HG02938 (cell line): Measurements from ENCODE around the gene DIAPH3.
"Not testable (repeated sequence)": the region's sequence is repeated elsewhere in the genome, so short reads cannot be mapped to it uniquely, and the experiment has no call there.

ENCODE experiments used
- ATAC-seq: cut with Tn5 transposase; IDR thresholded peaks from one replicate; pipeline ENCODE4 v1.9.1; 2021; ENCODE audit warnings: mild to moderate bottlenecking, moderate library complexity; ENCODE audit not compliant: unreplicated experiment

Gene DIAPH3, protein sequence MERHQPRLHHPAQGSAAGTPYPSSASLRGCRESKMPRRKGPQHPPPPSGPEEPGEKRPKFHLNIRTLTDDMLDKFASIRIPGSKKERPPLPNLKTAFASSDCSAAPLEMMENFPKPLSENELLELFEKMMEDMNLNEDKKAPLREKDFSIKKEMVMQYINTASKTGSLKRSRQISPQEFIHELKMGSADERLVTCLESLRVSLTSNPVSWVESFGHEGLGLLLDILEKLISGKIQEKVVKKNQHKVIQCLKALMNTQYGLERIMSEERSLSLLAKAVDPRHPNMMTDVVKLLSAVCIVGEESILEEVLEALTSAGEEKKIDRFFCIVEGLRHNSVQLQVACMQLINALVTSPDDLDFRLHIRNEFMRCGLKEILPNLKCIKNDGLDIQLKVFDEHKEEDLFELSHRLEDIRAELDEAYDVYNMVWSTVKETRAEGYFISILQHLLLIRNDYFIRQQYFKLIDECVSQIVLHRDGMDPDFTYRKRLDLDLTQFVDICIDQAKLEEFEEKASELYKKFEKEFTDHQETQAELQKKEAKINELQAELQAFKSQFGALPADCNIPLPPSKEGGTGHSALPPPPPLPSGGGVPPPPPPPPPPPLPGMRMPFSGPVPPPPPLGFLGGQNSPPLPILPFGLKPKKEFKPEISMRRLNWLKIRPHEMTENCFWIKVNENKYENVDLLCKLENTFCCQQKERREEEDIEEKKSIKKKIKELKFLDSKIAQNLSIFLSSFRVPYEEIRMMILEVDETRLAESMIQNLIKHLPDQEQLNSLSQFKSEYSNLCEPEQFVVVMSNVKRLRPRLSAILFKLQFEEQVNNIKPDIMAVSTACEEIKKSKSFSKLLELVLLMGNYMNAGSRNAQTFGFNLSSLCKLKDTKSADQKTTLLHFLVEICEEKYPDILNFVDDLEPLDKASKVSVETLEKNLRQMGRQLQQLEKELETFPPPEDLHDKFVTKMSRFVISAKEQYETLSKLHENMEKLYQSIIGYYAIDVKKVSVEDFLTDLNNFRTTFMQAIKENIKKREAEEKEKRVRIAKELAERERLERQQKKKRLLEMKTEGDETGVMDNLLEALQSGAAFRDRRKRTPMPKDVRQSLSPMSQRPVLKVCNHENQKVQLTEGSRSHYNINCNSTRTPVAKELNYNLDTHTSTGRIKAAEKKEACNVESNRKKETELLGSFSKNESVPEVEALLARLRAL

DNA sequence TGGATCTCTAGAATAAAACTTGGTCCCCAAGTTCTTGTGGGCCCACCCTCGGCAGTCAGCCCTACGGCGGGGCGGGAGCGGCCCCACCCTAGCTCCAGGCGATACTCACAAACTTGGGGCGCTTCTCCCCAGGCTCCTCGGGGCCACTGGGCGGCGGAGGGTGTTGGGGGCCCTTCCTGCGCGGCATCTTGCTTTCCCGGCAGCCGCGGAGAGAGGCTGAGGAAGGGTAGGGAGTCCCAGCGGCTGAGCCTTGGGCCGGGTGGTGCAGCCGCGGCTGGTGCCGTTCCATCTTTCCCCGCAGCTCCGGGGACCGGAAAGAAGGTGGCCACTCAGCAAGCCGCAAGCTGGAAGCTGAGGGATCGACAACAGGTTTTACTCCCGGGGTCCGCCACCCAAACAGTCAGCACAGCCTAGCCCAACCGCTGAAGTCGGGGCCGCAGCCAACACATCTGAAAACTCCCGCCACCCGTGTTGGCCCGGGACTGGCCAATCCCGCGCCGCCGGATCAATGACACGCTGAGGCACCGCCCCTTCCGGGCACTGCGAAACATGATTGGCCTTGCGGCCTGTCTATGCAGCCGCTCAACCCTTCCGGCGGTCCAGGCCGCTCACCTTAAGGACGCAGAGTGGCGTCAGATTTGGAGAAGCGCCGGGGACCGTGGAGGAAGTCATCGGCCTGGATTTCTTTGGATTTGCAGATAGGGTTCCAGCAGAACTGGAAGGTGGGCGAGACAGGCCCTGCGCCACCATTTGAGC, at the start of gene DIAPH3:
TSS of gene DIAPH3 (minus strand) at position 451 of the 756 bp plus-strand sequence. CDS start at position 289, 162 bp downstream.
- peak; percentile 99 for ATAC-seq

DNA sequence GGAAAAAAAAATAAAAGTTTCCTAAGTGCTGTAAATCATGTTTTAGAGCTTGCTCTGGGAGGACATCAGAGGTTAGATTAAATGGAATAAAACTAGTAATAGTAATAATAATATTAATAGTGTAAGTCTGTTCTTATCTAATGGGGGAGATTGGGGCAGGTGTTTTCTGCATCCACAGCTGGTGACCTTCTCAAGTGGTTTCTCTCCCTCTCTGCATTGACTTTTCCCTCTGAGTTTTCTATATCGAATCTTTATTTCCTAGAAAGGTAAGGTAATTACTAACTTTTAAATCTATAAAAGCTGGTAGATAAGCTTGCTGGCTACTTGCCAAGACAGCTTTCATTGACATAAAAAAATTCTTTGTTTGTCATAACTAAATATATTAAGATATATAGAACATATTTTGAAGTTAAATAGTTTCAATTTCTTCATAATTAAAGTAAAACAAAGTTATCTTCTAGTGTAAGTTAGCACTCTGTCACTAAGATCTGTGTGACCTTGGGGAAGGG, 49.6 kb upstream of the DIAPH3 start:
- no peak for ATAC-seq

DNA sequence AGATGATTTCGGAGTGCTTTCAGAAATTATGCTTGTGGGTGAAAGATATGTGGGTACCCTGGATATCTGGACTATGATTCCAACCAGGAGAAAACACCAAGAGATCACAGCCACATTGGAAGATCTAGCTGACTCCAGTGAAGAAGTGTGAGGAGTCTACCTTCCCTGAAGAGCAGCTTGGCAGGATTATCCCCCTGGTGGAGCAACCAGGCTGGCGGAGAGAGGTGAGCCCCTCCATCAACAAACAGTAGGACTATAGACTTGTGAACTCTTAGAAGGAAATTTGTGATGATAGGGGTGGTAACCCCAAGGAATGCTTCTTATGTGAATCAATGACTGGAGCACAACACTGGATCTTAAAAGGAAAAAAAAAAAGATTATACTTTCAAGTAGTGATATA, 47.8 kb upstream of the DIAPH3 start:
- no peak for ATAC-seq

DNA sequence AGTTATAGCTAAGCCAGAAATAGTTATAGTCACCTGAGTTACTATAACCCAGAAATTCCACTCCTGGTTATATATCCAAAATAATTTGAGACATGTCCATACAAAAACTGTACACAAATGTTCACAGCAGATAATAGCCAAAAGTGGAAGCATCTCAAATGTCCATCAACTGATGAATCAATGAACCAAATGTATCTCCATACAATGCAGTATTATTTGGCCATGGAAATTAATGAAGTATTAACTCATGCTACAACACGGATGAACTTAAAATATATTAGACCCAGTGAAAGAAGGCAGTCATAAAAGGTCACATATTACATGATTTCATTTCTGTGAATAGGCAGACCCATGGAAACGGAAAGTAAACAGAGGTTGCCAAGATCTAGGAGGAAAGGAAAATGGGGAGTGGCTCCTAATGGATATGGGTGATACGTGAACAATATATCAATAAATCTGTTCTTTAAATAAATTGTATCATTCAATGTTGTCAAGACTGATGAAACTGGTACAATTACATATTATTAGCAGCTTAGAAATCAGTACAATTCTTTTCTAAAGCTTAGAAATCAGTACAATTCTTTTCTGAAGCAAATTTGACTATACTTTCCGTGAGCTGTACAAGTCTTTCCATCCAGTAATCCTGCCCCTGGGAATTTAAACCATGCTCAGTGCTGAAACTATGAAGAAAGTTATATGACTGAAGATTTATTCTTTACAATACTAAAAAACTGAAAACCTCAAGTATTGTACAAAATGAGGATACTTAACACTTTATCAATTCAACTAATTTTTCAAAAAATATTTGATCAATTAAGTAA, 47.0 kb upstream of the DIAPH3 start:
- ATAC-seq: no peak

DNA sequence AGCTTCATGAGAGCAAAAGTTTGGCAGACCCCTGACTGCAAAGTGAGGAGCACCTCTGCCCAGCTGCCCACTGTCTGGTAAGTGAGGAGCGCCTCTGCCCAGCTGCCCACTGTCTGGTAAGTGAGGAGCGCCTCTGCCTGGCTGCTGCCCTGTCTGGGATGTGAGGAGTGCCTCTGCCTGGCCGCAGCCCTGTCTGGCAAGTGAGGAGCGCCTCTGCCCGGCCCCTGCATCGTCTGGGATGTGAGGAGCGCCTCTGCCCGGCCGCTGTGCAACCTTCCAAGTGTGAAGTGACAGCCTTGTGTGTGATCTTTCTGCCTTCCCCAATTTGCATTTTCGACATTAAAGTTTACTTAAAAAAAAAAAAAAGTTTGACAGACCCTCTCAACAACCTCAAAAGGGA, 41.8 kb upstream of the DIAPH3 start:
- not testable (repeated sequence) for ATAC-seq

DNA sequence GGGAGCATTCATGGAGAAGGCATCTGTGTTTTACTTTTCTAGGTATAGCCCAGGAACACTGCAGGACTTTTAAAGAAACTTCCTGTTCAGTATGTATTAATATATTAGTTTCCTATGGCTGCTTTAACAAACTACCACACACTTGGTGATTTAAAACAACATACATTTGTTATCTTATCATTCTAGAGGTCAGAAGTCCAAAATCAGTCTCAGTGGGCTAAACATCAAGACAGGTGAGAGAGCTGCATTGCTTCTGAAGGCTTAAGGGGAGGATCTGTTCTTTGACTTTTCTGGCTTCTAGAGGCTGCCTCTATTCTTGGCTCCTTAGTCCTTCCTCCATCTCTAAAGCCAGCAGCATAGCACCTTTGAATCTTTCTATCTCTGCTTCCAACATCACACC, 37.6 kb upstream of the DIAPH3 start:
- ATAC-seq: no peak

DNA sequence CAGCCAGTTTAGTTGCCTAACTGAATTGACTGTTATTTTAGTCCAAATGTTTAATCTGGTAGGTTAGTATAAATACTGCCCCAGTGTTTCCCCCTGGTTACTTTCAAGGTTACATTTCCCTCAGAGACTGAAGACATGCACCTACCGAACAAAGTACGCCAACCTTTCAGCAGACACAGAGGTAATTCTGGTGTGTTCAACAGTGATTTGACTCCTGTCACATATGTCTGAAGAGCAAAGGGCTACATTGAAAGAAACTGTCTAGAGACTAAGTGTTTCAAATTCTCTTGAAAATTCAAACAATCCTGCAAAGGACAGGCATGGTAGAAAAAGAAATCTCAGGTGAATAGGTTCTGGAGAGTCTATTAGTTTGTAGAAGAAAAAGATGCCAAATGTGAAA, 32.2 kb upstream of the DIAPH3 start:
- ATAC-seq: not testable (repeated sequence)

DNA sequence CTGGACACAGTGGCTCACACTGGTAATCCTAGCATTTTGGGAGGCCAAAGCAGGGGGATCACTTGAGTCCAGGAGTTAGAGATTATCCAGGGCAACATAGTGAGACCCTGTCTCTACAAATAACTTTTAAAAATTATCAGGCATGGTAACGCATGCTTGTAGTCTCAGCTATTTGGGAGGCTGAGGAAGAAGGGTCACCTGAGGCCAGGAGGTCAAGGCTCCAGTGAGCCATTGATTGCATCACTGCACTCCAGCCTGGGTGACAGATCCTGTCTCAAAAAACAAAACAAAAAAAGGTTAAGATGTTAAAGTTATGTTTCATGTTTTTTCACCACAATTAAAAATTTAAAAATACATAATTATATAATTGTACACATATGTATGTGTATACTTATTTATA, 19.2 kb upstream of the DIAPH3 start:
- ATAC-seq: no peak

DNA sequence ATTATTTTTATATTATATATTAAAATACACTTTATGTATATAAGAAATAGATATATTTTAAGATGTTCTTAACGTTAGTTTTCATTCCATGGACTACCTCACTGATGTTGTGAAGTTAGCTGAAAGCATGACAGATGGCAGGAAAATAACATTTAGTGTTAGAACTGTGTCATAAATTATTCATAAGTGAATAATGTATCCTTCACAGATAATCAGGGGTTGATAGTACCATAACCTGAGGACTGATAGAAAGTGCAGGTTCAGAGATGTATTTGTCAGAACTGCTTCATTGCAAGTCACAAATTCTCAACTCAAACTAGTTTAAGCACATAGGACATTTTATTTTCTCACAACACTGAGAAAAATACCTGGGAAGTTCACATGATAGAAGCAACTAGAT, 14.6 kb upstream of the DIAPH3 start:
- ATAC-seq: no peak

DNA sequence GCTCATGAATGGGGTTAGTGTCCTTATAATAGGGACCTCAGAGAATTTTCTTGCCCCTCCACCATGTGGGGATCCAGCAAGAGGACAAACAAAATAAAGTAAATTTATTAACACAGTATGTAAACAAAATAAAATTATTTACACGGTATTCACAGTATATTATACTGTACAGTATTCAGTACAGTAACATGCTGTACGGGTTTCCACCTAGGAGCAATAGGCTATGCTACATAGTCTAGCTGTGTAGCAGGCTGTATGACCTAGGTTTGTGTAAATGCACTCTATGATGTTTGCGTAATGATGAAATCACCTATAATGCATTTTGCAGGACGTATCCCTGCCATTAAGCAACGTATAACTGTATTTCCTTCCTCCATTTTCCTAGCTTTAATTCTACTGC, 11.8 kb upstream of the DIAPH3 start:
- ATAC-seq: no peak

DNA sequence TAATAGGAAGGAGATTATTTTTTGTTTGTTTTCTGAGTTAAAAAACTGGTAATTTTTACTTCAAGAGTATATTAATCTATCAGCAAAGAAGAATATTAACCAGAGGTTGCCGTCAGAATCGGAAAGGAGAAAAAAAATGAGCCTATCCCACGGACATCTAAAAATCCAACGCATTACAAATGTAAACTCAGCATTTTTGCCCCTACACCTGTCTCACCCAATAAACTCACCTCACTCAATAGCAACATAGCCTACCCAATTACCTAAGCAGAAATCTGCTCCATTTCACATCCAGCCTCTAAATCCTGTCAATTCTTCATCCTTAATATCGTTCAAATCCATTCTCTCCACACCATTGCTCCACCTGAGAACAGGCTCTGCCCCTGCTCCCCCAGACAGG, 10.4 kb upstream of the DIAPH3 start:
- no peak for ATAC-seq

DNA sequence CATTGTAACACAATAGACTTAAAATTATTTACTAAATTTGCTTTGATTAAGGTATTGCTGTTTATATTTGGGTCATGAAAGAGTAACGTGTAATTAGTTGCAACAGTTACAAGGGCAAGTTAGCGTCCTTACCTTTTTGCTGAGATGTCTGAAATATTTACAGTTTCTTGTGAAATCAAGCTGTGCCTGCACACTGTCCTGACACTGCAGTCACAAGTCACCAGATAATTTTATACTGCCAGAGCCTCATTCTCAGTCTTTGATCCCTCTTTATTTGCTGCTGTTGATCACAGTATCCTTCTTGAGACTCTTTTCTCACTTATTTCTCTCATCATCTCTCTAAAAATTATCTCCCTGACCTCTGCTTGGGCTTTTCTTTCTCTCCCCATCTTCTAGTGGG, 8.4 kb upstream of the DIAPH3 start:
- no peak for ATAC-seq

DNA sequence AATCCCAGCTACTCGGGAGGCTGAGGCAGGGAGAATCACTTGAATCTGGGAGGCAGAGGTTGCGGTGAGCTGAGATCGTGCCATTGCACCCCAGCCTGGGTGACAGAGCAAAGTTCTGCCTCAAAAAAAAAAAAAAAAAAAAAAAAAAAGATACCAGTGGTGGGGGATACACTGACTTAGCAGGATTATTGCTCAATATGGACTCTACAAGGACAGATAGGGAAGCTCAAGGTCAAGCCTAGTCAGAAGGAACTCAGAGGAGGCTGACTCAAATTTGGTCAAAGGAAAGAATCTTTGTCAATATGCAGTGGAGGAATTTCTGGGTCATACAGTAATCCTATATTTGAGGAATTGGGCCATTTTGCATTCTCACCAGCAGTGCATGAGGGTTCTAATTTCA, 6.7 kb upstream of the DIAPH3 start:
- ATAC-seq: no peak

DNA sequence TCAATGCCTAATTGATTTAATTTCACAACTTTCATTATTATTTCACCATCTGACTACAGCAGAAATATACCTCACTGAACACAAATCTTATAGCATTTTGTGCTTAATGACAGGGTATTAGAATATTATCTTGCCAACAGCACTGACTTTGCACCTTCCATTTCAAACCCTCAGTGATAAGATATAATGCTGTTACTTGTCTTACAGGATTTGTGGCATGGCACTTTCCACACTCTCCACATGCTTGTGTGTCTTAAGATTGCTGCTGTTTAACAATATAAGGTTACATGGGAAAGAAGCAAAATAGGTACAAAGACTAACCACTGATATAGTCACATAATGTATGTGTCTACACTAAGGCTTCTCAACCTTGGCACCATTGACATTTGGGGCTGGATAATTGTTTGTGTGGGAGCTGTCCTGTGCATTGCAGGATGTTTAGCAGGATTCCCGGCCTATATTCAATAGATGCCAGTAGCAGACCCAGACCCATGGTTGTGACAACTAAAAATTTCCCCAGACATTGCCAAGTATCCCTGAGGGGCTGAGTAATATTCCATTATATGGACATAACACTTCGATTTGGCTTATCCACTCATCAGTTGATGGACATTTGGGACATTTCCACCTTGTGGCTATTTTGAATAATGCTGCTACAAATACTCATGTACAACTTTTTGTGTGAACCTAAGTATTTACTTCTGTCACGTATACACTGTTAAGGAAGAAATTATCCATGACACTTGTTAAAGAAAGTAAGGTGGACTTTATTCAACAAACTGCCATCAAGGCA, 5.7 kb upstream of the DIAPH3 start:
- ATAC-seq: no peak

DNA sequence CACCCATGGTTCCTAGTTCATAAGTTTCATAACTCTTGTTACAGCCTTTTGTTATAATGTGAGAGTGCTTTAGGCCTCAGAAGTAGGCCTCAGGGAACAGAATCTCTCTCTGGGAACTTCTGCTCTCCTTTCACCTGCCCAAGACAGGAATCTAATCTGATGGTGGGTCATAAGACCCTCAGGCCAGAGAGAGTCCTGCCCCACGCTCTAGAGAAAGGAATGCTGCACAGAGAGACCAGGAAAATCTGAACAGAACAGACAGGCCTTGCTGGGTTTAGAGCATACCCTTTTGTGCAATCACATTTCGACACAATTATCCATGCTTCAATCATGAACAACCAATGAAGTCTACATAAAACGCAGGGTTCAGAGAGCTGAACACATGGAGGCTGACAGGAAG, 3.4 kb upstream of the DIAPH3 start:
- ATAC-seq: no peak

DNA sequence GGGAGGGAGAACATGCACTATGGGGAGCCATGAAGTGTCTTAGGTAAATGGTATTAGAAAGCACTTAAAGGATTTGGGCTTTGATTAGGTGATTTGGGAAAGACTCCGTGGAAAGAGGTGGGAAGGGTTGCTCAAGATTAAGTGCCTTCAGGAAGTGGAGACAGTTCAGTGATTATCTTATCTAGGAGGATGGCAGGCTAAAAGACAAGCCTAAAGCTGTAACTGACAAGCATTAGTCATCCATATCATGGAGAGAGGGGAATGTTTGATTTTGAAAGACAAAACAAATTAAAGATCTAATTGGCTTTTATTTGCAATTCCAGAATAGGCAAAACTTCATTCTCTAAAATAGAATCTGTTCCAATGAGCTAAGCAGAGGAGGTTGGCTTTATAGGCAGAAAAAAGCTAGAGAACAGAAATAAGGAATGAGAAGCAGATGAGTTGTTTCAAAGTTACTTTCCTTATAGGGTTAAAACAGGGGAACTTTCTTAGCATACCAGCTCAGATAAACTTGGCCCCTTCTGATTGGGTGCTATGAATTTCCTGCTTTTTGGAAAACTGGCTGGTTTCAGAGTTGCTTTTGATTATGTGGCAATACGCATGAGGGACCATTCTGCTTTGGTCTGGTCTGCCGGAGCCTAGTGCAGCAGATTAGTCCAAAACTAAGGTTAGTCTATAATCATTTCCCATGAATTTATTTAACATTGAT, 1.8 kb upstream of the DIAPH3 start:
- ATAC-seq: no peak

DNA sequence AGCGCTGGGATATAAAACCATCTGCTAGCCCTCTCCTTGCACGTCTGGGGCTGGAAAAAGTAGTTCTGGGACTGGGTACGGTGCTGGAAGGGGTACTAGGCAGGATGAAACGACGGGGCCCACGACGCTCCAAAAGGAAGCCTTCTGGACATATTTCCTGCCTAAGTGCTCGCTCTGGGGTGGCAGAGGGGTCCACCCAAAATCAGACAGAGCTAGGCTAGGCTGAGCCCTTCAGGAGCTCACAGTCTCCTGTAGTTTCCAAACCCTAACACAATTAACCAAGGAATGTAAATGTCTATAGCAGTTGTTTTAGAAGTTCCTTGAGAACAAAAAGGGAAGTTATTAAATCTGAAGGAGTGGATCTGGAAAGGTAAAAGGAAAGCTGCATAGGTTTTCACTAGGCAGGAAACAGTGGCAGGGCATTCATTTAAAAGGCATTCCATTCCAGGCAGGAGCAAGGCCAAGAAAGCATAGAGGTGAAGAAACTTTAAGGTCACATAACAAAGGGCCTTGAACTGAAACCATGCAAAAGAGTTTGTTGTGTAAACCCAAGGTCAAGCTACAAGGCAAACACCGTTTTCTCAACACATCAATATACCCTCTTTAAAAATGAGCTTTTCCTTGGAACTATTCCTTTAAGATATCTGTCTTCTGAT, 634 bp upstream of the DIAPH3 start:
- ATAC-seq: peak; percentile 23

DNA sequence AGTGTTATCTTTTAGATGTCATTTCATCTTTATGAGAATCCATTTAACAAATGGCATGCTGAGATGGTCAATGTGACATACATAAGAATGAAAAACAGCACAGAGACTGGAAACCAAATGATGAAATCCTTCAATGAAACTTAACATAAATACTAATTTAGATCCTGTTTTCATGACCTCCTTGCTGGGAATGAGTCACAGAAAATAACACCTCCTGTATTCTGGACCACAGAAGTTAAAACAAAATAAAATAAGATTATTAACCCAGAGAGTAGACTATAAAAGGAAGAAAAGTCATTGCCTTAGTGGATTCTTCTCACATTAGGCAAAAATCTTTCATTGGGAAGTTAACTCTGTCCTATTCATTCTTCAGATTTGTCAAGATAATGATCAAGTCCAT, 1.6 kb downstream of the DIAPH3 start:
- no peak for ATAC-seq
